Measurements from ENCODE around the gene S100A6.
"Not testable (repeated sequence)": the region's sequence is repeated elsewhere in the genome, so short reads cannot be mapped to it uniquely, and the experiment has no call there.

DNA sequence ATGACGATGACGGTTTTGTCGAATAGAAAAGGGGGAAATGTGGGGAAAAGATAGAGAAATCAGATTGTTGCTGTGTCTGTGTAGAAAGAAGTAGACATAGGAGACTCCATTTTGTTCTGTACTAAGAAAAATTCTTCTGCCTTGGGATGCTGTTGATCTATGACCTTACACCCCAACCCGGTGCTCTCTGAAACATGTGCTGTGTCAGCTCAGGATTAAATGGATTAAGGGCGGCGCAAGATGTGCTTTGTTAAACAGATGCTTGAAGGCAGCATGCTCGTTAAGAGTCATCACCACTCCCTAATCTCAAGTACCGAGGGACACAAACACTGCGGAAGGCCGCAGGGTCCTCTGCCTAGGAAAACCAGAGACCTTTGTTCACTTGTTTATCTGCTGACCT lies 39.7 kb upstream of the S100A6 start:
- TF ChIP-seq, protein P1, sequence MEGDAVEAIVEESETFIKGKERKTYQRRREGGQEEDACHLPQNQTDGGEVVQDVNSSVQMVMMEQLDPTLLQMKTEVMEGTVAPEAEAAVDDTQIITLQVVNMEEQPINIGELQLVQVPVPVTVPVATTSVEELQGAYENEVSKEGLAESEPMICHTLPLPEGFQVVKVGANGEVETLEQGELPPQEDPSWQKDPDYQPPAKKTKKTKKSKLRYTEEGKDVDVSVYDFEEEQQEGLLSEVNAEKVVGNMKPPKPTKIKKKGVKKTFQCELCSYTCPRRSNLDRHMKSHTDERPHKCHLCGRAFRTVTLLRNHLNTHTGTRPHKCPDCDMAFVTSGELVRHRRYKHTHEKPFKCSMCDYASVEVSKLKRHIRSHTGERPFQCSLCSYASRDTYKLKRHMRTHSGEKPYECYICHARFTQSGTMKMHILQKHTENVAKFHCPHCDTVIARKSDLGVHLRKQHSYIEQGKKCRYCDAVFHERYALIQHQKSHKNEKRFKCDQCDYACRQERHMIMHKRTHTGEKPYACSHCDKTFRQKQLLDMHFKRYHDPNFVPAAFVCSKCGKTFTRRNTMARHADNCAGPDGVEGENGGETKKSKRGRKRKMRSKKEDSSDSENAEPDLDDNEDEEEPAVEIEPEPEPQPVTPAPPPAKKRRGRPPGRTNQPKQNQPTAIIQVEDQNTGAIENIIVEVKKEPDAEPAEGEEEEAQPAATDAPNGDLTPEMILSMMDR (conservative IDR thresholded peaks at IDR 0.05; ENCODE audit: low read depth, low read length): not testable (repeated sequence)
- not testable (repeated sequence) for TF ChIP-seq EZH2 (IDR thresholded peaks at IDR 0.05; ENCODE audit: low read length, unreplicated experiment); EZH2phosphoT487 (IDR thresholded peaks at IDR 0.05; ENCODE audit: borderline replicate concordance, low read length)
